HG02623 (cell line): ENCODE data around the gene SEPTIN1.

Experiments used
- ATAC-seq: cut with Tn5 transposase; IDR thresholded peaks from one replicate; pipeline ENCODE4 v1.9.1; 2021; ENCODE audit warnings: moderate library complexity; ENCODE audit not compliant: unreplicated experiment

The SEPTIN1 gene

GRCh38 chr16:30382111-30382881 is at the start of gene SEPTIN1:
SEPTIN1 (minus strand) TSS chr16:30382561; CDS start chr16:30382542, 19 bp downstream.
- no peak for ATAC-seq

GRCh38 chr16:30430428-30430970 is 48.1 kb upstream of the SEPTIN1 start:
- no peak for ATAC-seq

GRCh38 chr16:30429678-30430427 is 47.5 kb upstream of the SEPTIN1 start, which contains the start of gene DCTPP1:
DCTPP1 (minus strand) TSS chr16:30430030; CDS start chr16:30429980, 50 bp downstream.
- ATAC-seq = peak; percentile 94

- no peak for ATAC-seq
Measured at GRCh38 chr16:30429418-30429677, 47.0 kb upstream of the SEPTIN1 start.

- no peak for ATAC-seq
Measured at GRCh38 chr16:30428055-30428454, 45.7 kb upstream of the SEPTIN1 start.

GRCh38 chr16:30421010-30421409 is 38.6 kb upstream of the SEPTIN1 start:
- ATAC-seq = no peak

GRCh38 chr16:30418350-30419181 is 36.2 kb upstream of the SEPTIN1 start:
- peak; percentile 6 for ATAC-seq

- ATAC-seq = peak; percentile 82
Measured at GRCh38 chr16:30417529-30418349, 35.4 kb upstream of the SEPTIN1 start.

GRCh38 chr16:30416624-30417528 is 34.5 kb upstream of the SEPTIN1 start:
- ATAC-seq = no peak

- ATAC-seq = no peak
Measured at GRCh38 chr16:30416047-30416603, 33.8 kb upstream of the SEPTIN1 start.

GRCh38 chr16:30414159-30414558 is 31.8 kb upstream of the SEPTIN1 start:
- no peak for ATAC-seq

- ATAC-seq = no peak
Measured at GRCh38 chr16:30413112-30413806, 30.9 kb upstream of the SEPTIN1 start.

- ATAC-seq = peak; percentile 49
Measured at GRCh38 chr16:30409125-30410060, 27.0 kb upstream of the SEPTIN1 start.

GRCh38 chr16:30407804-30408534 is 25.6 kb upstream of the SEPTIN1 start:
- no peak for ATAC-seq

- ATAC-seq = peak; percentile 80
Measured at GRCh38 chr16:30407102-30407803, 24.9 kb upstream of the SEPTIN1 start, which contains the start of gene ZNF771. ZNF771 (plus strand) TSS chr16:30407606; CDS start chr16:30408054, 448 bp downstream.

GRCh38 chr16:30406795-30407101 is 24.4 kb upstream of the SEPTIN1 start:
- ATAC-seq = no peak
